K562 (cell line): ENCODE data around the gene MPDU1. TPM values are rescaled to one million over a fixed set of nuclear protein-coding genes. Genes with fewer than 3 reads are reported as not detected.

Experiments
- AFF4 ChIP-seq: sonication (generic); formaldehyde crosslinking; IDR thresholded peaks from 2 replicates; pipeline ENCODE4 v1.8.0; 2023; ENCODE audit warnings: mild to moderate bottlenecking, missing genetic modification reagents
- ATF7 ChIP-seq: fragments of 450-650 bp; IDR thresholded peaks from 2 replicates; pipeline ENCODE4 v1.7.1; 2014; ENCODE audit warnings: mild to moderate bottlenecking, moderate library complexity
- CCNT2 ChIP-seq: IDR thresholded peaks from 2 replicates; pipeline ENCODE4 v1.6.1; 2011; ENCODE audit warnings: borderline replicate concordance, low read depth, mild to moderate bottlenecking, moderate library complexity, mixed read lengths, low read length; ENCODE audit not compliant: insufficient read length; ENCODE audit errors: extremely low read depth
- E2F1 ChIP-seq: sonication (generic); formaldehyde crosslinking; IDR thresholded peaks from 2 replicates; pipeline ENCODE4 v1.8.1; 2023; ENCODE audit warnings: mild to moderate bottlenecking, missing genetic modification reagents, moderate library complexity
- EP400 ChIP-seq: fragments of 450-650 bp; IDR thresholded peaks from 2 replicates; pipeline ENCODE4 v1.6.1; 2017; ENCODE audit warnings: antibody characterized with exemption, mild to moderate bottlenecking, moderate library complexity
- FOSL1 ChIP-seq: fragments of 200-800 bp; sonication (Bioruptor generic); conservative IDR thresholded peaks from 2 replicates; pipeline ENCODE4 v1.6.1; 2016; ENCODE audit warnings: missing genetic modification characterization, missing compliant biosample characterization
- GABPA ChIP-seq: fragments of 200-800 bp; sonication (Bioruptor generic); conservative IDR thresholded peaks from 2 replicates; pipeline ENCODE4 v1.6.1; 2016; ENCODE audit warnings: low read depth, missing genetic modification characterization, missing compliant biosample characterization
- KDM2B ChIP-seq: fragments of 250-450 bp; sonication (Bioruptor Pico); IDR thresholded peaks from 2 replicates; pipeline ENCODE4 v1.8.0; 2021; ENCODE audit warnings: mild to moderate bottlenecking, moderate library complexity
- NCOA6 ChIP-seq: fragments of 450-650 bp; IDR thresholded peaks from 2 replicates; pipeline ENCODE4 v1.6.1; 2017; ENCODE audit warnings: mild to moderate bottlenecking
- PBX2 ChIP-seq, 2 experiments: IDR thresholded peaks in 1 of 2; conservative IDR thresholded peaks in 1 of 2; 2 replicates each; pipeline ENCODE4 v1.6.1; 2016; ENCODE audit warnings: low read depth in 2 of 2, mild to moderate bottlenecking in 1 of 2, missing compliant biosample characterization in 1 of 2, missing genetic modification characterization in 1 of 2, moderate library complexity in 1 of 2
- RBBP5 ChIP-seq: fragments of 200-600 bp; sonication (generic); IDR thresholded peaks from 2 replicates; pipeline ENCODE4 v1.6.1; 2012; ENCODE audit warnings: borderline replicate concordance, mild to moderate bottlenecking, low read length, control low read depth, inconsistent platforms; ENCODE audit not compliant: insufficient read depth, poor library complexity, severe bottlenecking
- RBM25 ChIP-seq: fragments of 200-400 bp; formaldehyde crosslinking; IDR thresholded peaks from 2 replicates; pipeline ENCODE4 v1.6.1; 2018; ENCODE audit warnings: low read length, low read depth, moderate library complexity; ENCODE audit not compliant: severe bottlenecking
- RFX1 ChIP-seq: fragments of 450-650 bp; IDR thresholded peaks from 2 replicates; pipeline ENCODE4 v1.6.1; 2016; ENCODE audit warnings: mild to moderate bottlenecking, moderate library complexity
- SNIP1 ChIP-seq: fragments of 450-650 bp; IDR thresholded peaks from 2 replicates; pipeline ENCODE4 v1.7.1; 2017; ENCODE audit warnings: low read depth, mild to moderate bottlenecking
- SRF ChIP-seq, 2 experiments: fragments of 250-450, 450-650 bp in 1 of 2; sonication (Bioruptor Pico) in 1 of 2; sonication (generic) in 1 of 2; formaldehyde crosslinking; IDR thresholded peaks; 2 replicates each; pipeline versions ENCODE4 v1.5.0 to v1.5.1; 2020 to 2022; ENCODE audit warnings: mild to moderate bottlenecking in 1 of 2, missing genetic modification reagents in 1 of 2
- TFAP4 ChIP-seq: sonication (generic); formaldehyde crosslinking; IDR thresholded peaks from 2 replicates; pipeline ENCODE4 v1.8.0; 2022; ENCODE audit warnings: missing genetic modification reagents, mild to moderate bottlenecking, moderate library complexity, borderline replicate concordance
- U2AF1 ChIP-seq: fragments of 200-400 bp; formaldehyde crosslinking; optimal IDR thresholded peaks from 2 replicates; pipeline ENCODE3; 2017; ENCODE audit warnings: mild to moderate bottlenecking, low read depth, low read length, moderate library complexity
- polyA plus RNA-seq, 8 experiments: library from polyadenylated mRNA; depleted of rRNA in 4 of 8; stranded (reverse) in 5 of 8; unstranded in 3 of 8; fragments of >200 nt; fragmentation: Nextera tagmentation in 2 of 8; fragmentation: Illumina TruSeq in 1 of 8; extraction: Ambion mirVana in 2 of 8; extraction: Trizol in 1 of 8; gene quantifications; 2 replicates each; pipeline versions ENCODE4 v1.2.1 to v1.2.3, GENCODE V29; 2011 to 2014; ENCODE audit warnings: inconsistent platforms in 1 of 8, missing spikeins in 1 of 8
- total RNA-seq, 7 experiments: library from RNA; depleted of rRNA in 6 of 7; stranded (reverse); fragments of >200 nt in 6 of 7; fragmentation: Illumina TruSeq in 2 of 7; extraction: Trizol in 2 of 7; gene quantifications; 2 replicates each; pipeline versions ENCODE4 v1.2.1 to v1.2.3, GENCODE V29; 2011 to 2021; ENCODE audit warnings: low replicate concordance in 1 of 7

MPDU1 gene
- total and polyA plus RNA-seq, 9 of the 15 experiments (the other 6 are each of a cell fraction or from before 2014, with no cell fraction given): 4.9 to 179 (median 77.1) TPM

- TF ChIP-seq AFF4 (CRISPR knock-in tag) (peak; percentile 80; the same call in 1 of the 2 replicates), FOSL1 (tag) (0 out of 2 replicates have a peak, but pooled peaks have one; percentile 22), ATF7 (peak; percentile 95), RBM25 (peak; percentile 97), EP400 (peak; percentile 100), E2F1 (CRISPR knock-in tag) (peak; percentile 59; the same call in 1 of the 2 replicates), SNIP1 (no peak), NCOA6 (no peak), U2AF1 (peak; percentile 79), PBX2 (CRISPR knock-in tag; IDR thresholded peaks at IDR 0.05; ENCODE audit: low read depth) (peak; percentile 96), PBX2 (tag; conservative IDR thresholded peaks at IDR 0.05; ENCODE audit: low read depth) (peak; percentile 100), CCNT2 (peak; percentile 52), RFX1 (peak; percentile 92), KDM2B (no peak), TFAP4 (CRISPR knock-in tag) (peak; percentile 50), RBBP5 (peak; percentile 59), SRF (CRISPR knock-in tag; IDR thresholded peaks at IDR 0.05) (peak in 1 of 2 experiments; percentile 52; a peak in 1 of 4 replicates), GABPA (tag) (peak; percentile 95)
Measured at GRCh38 chr17:7572588-7573323, 10.9 kb upstream of the MPDU1 start (continued).
